HG03135 (cell line): ENCODE results near the gene SLIT3.

Experiments
- ATAC-seq: cut with Tn5 transposase; IDR thresholded peaks from one replicate; pipeline ENCODE4 v1.9.1; 2021; ENCODE audit warnings: mild to moderate bottlenecking, moderate library complexity; ENCODE audit not compliant: unreplicated experiment

Gene SLIT3

DNA sequence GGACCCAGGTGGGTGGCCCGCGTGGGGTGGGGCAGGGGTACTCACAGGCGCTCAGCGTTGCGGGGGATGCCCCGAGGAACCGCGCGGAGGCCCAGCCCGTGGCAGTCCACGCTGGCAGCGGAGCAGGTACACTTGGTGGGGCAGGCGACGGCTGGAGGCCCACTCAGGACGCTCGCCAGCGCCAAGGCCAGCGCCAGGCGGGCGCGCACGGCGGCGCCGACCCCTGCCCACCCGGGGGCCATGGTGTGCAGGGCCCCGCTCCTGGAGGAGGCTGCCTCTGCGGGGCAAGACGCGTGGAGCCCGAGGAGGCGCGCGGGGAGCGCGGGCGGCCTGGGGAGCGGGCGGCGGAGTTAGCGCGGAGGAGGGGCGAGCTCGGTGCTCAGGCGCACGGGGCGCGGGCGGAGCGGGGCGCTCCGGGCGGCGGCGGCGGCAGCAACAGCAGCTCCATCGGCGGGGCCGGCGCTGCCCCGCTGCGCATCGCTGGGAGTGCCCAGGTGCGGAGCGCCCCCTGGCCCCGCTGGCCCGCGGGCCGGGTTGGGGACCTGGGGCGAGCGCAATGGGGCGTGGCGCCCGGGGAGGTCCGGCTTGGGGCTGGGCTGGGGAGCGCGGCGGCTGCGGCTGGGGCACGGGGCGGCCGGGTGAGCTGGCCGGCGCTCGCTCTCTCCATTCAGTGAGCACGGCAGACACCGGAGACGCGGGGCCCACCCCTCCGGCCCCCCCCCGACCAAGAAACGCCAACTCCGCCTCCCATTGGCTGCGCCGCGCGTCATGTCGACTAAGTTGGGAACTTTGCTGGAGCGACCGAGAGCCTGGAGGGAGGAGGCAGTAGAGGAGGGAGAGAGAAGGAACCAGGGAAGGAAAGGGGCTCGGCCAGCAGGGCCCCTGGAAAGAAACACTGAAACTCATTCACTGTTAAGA, at the start of gene SLIT3:
Gene SLIT3, minus strand, starts transcription at position 672 of the 918 bp plus-strand sequence. Its CDS starts 430 bp downstream, at position 242.
- ATAC-seq, result no peak

DNA sequence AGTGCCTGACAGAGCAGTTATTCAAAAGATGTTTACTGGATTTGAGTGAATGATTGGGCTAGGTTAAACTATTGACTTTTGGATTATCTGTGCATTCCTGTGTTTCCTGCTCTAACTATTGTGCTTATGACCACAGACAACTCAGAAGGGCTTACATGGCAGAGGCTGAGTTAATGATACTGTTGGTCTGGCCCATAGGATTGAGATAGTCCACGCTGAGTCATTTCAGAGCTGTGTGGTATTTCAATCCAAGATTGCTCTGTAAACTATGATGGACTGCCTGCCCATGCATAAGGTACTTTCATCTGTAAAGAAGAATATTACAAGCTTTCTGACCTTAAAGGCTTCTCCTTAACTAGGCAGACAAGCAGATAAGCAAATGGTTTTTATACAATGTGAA, 49.1 kb upstream of the SLIT3 start:
- peak; percentile 70 for ATAC-seq

DNA sequence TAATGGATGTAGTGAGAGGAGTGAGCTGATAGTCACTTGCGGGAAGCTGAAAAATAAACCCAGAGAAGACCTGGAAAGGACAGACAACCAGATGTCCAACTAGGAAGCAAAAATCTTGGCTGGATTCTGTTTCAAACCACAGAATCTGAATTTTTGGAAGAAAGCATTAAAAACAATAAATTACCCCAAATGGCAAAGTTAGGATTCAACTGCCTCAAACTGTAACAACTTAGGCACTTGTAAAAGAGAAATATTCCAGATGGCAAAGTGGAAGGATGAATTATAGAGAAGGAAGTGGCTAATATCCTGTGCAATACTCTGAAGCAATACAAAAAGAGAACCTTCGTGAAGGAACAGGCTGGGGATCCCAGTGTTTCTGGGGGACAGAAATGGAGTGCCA, 46.8 kb upstream of the SLIT3 start:
- no peak for ATAC-seq

DNA sequence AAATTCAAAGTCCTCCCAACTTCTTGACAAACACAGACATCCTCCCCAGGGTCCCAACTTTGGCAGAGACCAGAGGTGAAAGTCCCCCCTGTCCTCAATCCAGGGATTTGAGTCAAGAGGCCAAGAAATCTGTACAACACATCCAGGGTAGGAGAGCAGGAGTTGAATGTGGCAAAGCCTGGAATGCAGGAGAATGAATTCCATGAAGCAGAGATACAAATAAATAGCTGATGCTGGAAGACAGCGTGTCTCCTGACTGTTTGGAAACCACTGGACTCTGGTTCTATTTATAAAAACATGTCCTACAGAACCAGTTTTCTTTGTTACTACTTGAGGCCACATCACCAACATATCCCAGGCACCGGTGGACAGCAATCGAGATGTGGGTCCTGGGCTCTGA, 43.7 kb upstream of the SLIT3 start:
- ATAC-seq, result no peak

DNA sequence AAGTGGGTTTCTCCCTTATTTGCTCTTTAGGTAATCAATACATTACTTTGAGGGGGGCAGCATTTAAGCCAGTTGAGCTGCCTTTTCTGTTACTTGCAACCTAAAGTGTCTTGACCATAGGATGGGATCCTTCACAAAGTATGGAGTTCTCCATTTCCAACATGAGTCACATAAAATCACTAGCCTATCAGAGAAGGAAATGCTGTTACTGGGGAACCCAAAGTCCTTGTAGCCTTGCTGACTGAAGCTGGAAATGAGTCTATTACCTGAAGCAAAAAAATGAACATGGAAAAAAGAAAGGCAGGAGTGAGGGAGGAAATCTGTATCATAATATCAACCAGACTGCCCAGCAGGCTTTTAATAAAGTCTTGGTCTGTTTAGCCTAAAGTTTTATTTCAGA, 42.8 kb upstream of the SLIT3 start:
- ATAC-seq, result no peak

DNA sequence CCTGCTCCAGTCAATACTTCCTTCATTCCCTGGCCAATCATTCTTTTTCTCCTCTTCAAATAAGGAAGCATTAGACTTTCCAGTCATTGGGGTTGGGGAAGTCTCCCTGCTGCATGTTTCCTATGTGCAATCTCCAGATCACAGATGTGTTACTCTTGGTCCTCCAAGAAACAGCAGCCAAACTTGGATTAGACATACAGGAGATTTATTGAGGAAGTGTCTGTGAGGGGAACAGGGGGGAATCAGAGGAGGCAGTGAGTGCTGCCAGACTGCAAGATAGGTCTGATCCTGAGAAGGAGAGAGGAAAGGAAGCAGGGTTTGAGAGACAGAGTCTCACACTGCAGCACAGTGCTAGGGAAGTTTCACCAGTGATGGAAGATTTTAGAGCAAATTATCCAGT, 40.6 kb upstream of the SLIT3 start:
- ATAC-seq, result no peak

DNA sequence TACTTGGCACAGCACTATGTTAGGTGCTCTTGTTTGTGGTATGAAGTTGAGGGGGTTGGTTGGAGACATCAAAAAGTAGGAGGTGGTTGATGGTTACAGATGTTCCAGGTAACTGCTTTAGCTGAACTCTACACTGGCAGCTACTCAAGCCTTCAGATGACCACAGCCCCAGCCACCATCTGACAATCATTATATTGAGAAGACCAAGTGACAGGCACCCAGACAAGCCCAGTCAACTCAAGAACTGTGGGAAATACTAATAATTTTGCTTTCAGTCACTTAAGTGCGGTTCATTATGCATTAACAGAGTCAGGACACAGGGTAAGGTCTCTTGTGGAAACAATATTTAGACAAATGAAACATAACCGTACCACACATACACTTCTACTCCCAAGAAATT, 38.9 kb upstream of the SLIT3 start:
- ATAC-seq, result peak; percentile 90

DNA sequence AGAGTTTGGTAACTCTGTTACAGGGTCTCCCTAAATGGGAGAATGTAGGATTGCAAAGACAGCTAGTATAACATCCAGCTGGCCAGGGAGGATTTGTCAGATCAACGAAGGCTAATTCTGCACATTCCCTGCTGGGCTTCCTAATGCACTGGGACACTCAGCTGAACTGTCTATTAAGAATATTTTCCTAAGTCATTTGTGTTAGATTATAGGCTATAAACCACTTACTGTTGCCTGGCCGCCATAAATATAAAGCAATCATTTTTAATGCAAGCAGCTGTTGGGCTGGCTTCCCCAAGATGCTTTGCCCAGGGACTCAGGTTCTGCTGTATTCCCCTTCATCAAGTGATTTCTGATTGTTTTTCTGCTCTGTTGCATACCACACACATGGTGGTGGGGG, 35.3 kb upstream of the SLIT3 start:
- no peak for ATAC-seq

DNA sequence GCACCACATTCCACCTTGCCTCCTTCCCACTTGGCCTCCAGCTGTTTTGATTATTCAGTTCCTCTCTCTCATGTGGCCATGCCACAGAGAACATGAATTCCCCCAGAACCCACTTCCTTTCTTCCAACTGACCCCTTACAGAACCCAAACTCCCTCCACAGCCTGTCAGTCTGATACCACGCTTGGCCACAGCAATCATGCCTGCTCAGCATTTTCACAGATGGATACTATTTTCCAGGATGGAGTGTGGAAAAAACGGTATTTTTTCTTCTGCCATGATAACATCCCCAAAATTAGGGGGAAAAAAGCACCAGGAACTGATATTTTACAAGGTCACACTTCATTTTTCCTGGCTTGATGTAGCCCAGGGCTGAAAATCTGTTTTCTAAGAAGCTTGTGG, 34.9 kb upstream of the SLIT3 start:
- no peak for ATAC-seq

DNA sequence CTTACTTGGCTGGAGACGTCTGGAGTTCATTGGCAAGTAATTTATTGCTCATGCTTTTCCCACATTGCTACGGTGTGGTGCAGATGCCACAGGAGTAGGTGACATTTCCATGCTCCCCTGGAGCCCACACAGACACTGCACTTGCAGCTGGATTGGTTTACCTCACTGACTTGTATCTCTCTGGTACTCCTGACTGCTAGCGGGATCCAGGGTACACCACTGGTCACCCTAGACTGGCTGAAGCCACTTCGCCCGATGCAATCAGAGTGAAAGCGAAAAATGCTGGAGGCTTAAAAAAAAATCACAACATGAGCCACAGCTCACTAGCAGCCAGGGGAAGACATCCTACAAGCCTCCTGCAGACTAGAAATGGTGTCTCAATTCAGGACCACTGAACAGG, 32.6 kb upstream of the SLIT3 start:
- ATAC-seq, result no peak

DNA sequence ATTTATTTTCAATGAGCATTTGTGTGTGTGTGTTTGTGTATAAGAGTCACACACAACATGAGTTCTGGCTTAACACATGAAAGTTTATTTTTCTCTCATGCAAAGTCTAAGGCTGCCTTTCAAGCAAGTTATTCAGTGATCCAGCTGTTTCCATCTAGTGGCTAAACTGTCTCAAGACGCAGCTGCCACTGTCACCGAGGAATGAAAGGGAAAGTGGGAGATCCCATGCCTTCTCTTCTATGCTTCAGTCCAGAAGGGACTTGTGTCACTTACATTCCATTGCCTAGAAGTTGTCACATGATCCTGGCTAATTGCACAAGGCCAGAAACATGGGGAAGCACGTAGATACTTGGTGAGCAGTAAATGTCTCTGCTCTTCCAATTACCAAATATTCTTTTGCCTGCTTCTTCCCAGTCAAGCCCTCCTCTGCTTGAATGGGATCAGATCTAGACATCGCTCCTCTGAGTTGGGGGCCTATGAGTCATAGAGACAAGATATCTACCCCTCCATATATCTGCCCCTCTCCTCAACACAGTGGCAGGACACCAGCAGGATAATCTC, 30.4 kb upstream of the SLIT3 start:
- ATAC-seq, result no peak

DNA sequence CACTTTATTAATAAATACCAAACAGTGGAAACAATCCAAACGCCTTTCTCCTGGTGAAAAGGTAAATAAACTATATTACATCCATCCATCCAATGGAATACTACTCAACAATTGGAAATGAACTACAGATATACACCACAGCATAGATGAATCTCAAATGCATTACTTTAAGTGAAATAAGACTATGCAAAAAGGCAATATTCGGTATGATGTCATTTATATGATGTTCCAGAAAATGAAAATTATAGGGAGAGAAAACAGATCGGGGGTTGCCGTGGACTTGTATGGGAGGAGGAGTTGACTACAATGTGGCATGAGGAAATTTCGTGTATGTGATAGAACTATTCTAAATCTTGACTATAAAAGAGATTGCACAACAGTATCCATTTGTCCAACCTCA, 27.5 kb upstream of the SLIT3 start:
- no peak for ATAC-seq

DNA sequence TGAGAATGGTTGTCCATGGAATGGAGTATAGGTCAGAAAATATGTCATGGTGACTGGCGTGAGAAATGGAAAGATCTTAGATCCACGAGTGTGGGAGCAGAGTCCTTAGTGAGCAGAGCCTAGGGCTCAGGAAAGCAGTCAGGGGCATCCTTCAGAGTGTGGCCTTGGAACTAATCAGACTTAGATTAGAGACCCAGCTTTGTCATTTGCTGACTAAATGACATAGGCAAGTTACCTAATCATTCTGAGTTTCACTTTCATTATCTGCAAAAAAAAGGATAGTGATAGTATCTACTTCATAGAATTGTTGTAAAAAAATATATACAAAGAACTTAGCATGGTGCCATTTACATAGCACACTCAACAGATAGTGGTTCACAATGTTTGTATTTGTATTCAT, 24.3 kb upstream of the SLIT3 start:
- no peak for ATAC-seq

DNA sequence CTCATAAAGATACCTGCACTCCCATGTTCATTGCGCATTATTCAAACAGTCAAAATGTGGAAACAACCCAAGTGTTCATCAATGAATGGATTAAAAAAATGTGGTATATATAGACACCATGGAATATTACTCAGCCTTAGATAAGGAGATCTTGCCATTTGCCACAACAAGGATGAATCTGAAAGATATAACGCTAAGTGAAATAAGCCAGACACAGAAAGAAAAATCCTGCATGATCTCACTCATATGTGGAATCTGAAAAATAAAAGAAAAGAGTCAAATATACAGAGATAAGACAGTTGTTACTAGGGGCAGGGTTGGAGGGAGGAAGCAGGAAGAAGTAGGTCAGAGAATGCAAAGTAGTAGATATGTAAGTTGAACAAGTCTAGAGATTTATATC, 17.6 kb upstream of the SLIT3 start:
- ATAC-seq, result no peak

DNA sequence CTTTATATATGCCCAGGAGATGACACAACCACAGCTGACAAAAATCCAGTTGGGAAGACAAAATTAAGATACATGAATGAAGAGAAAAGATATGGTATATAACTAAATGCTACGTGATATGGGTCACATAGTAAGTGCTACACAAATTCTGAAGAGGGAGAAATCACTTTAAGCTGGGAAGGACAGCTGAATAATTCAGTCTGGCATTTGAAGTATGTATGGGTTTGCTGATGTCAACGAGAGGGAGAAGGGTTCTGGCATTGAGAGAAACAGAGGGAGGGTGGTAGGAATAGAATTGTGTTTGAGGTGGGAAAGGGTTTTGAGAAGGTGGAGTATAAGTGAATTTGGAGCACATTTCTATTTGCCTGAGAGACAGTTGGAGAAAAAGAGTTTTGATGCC, 6.7 kb upstream of the SLIT3 start:
- ATAC-seq, result no peak

DNA sequence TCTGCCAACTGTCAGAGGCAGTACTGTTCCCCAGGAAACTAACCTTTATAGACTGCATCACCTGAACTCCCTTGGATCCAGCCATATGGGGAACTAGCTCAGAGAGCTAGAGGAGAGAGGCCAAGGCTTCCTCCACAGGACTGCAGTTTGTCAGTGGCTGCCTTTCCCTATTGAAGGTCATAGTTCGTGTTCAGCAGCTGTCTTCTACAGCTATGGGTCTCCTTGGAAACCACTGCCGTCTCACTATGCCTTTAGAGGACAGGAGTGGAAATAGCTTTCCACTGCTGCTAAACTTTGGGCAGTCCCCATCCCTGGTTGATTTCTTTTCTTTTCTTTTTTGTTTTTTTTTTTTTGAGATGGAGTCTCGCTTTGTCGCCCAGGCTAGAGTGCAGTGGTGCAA, 4.4 kb upstream of the SLIT3 start:
- no peak for ATAC-seq

DNA sequence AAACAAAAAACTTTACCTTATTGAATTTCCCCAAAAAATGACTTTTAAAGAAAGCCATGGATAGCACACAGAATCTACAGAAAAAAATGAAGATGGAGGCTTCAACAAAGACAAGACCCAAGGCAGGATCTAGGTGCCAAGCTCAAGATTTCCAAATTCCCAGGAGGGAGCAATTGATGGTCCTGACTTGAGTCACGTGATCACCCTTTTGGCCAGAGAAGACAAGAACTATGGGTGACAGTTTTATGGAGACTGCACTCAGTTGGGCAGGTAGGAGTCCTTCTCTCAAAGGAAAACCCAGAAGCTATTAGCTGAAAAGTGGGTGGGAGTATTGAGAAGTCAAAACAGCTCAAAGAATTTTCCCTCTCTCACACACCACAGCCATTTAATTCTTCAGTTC, 3.2 kb upstream of the SLIT3 start:
- ATAC-seq, result no peak

DNA sequence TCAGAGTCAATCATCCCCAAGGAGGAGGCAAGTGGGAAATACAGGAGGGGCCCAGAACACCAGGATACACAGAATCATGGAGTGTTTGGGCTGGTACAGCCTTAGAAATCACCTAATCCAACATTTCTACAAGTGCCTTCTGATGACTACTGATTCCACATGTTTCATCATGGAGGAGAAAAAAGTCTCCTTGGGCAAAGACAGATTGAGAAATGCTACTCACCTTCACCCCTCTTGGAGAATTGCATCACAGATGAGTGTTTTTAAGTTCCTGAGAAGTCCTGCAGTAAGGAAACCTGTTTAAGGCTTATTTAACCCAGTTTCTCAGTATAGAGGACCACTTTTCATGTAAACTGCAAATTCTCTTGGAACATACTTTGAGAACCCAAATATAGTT, 2.2 kb upstream of the SLIT3 start:
- ATAC-seq, result no peak

DNA sequence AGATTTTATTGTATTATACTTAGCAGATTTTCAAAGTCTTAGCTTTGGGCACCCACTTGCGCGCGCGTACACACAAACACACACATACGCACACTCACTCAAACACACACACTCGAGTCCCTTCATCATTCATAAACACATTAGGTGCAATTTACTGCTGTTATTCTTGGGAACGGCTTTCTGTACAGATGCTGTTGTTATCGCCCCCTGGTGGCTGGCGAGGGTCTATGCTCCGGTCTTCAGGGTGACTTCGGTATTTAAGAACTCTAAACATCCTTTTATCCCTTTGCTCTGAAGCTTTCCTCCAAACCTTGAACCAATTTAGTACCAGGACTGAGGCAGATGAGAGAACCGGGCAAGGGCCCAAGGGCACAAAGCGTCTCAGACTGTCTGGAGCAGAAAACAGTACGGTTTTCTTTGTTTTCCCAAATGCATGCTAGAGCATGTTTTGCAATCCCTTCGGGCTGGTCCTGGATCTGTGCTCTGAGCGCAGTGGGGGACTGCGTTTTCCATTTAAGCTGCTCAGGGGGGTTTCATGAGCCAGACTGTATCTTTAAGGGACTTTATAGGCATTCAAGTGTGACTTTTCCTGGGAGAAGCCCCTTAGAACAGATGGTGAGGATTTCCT, 1.7 kb upstream of the SLIT3 start:
- ATAC-seq, result no peak

DNA sequence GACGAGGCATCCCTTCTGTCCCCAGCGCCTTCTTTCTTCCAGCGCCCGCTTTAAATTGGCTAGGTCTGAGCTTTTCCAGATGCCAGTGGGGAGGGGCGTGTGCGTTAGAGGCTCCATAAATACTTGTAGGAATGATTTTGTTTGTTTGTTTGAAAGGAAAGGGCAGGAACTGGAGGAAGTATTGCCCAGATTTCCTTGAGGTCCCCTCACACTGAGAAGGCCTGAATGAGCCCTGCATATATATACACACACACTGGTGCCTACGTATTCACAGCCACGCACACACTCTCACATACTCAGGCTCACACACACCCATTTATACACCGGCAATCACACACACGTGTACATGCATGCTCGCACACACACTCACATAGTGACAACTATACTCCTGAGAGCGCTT, 1.0 kb upstream of the SLIT3 start:
- ATAC-seq, result no peak

DNA sequence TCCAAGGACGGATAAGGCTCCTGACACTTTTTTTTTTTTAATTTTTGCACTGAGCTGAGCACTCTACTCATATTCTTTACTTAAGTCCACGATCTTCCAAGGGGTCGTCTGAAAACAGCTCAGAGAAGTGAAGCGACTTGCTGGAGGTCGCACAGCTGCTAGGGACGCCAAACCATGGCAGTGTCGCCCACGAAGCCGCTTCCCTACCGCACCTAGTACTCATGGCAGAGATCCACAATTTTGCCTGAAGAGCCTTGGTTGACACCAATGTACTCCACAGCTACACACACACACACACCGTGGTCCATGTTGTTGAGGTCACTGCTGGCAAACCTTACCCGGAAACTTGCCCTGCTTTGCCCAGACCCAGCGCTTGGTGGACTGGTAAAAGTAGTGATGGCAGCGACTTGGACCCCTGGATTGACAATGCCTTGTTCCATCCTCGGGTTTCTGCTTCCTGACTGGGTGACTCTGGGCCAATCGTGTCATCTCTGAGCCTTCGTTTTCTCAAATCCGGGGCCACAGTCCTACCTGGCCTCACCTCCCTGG, 521 bp upstream of the SLIT3 start:
- no peak for ATAC-seq
